Adipose tissue (tissue), 3 donors: Measurements from ENCODE around the gene KLHDC3. TPM values are rescaled to one million over a fixed set of nuclear protein-coding genes. Genes with fewer than 3 reads are reported as not detected.
"Not testable (repeated sequence)": the region's sequence is repeated elsewhere in the genome, so short reads cannot be mapped to it uniquely, and the experiment has no call there.

Source experiments
- H3K27ac ChIP-seq: one replicate; pipeline ENCODE4 v1.5.1; 2013; ENCODE audit warnings: low read depth, low read length
- WGBS, 3 donors: extraction: QIAGEN DNeasy Blood & Tissue Kit; methylation state at CpG; one replicate each; pipeline ENCODE4 v1.1.7; 2013; 5-methylcytosine and 5-hydroxymethylcytosine counted together
- polyA plus RNA-seq, 3 donors: library from polyadenylated mRNA; stranded (reverse); fragments of 200-250 nt; gene quantifications; one replicate each; pipeline ENCODE4 v1.2.3, GENCODE V29; 2013
- donor health status: healthy with polysubstance abuse.
- donor health status: Bipolar disorder and iron deficiency.
- donor health status: healthy.

Gene KLHDC3
- polyA plus RNA-seq, 3 donors: 44.6 to 108 (median 70.5) TPM

GRCh38 chr6:43019152-43019551 lies 5.1 kb downstream of the KLHDC3 start:
- WGBS, 3 donors: 83 to 98% (median 96%) methylated on average over 2 of the region's 2 CpGs
- no peak overlapping the region for H3K27ac ChIP-seq

GRCh38 chr6:43020052-43020705 lies 6.1 kb downstream of the KLHDC3 start:
- H3K27ac ChIP-seq: no peak overlapping the region
- WGBS, 3 donors: 94 to 99% (median 96%) methylated on average over 3 of the region's 3 CpGs

DNA sequence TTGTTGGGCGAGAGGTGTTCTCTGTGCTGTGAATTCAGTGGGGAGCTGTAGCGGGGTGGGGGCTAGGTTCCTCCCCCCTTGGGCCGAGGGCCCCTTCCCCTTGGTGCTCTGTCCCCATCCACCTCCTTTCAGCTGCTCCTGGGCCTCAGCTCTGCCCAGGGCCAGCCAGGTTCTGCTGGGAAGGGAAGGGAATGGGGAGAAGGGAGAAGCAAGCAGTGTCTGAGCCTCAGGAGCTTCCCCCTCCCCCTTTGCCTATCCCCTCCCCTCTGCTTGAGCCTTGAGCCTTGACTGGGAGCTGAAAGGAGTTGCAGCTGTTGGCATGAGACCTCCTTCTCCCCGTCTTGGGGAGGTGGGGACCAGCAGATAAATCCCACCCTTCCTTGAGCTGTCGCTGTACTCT lies 6.8 kb downstream of the KLHDC3 start:
- WGBS, 3 donors: 53 to 57% (median 56%) methylated on average over 5 of the region's 5 CpGs
- H3K27ac ChIP-seq: no peak overlapping the region

DNA sequence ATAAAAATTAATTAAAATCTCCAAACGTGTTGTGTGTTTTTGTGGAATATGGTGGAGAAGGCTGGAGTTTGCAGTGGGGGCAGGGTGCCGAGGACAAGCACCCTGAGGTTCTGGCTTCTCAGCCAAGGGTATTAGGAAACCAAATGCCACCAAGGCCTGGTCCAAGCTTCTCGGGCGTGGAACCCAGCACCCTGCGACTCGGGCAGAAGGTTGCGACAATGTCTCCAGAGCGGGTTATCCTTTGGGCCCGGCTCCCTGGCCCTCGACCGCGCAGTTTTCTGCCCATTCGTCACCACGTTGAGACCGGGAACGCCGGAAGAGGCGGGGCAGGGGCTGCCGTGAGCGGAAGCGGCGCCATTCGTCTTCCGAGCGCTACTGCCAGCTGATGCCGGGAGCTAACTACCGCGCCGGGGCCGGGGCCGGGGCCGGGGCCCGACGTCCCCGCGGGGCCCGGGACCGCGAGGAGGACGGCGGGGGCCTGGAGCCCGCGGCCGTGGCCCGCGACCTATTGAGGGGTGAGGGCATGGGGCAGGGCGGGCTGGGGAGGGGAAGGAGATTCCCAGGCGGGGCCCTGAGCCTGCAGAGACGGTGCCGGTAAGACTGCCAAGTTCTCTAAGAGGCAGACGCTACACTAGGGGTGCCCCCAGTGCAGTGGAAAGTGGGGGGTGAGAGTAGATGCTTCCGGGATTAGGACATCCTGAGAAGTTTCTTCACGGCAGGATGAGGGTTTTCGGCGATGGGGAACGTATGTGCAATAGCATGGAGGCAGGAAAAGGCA lies 7.4 kb downstream of the KLHDC3 start, which contains the start of gene RRP36:
Gene RRP36, plus strand, starts transcription at position 354 of the 778 bp plus-strand sequence. Its CDS starts 32 bp downstream, at position 386.
- 1% methylated on average over 54 to 56 of the region's 56 CpGs for WGBS, 3 donors
- H3K27ac ChIP-seq: peak within 1 kb of the TSS; percentile 48

DNA sequence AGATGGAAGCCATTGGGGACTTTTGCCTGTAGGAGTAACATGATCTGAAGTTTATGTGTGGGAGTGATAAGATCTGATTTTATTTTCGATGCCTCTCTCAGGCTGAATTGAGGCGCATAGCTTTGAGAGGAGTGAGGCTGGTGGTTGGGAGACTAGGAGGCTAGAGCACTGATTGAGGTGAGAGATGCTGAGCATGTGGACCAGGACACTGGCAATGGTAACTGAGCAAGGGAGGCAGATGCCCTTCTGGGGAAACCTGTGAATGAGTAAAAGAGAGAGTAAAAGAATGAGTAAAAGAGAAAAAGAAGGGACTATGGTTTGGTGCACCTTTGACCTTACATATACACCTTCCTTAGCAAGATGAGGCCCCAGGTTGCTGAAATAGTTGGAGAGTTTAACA lies 10.4 kb downstream of the KLHDC3 start:
- no peak overlapping the region for H3K27ac ChIP-seq
- 79 to 87% (median 86%) methylated on average over 2 of the region's 2 CpGs for WGBS, 3 donors

- WGBS, 3 donors: 89 to 95% (median 91%) methylated on average over 5 of the region's 5 CpGs
- H3K27ac ChIP-seq: no peak overlapping the region
Observed at GRCh38 chr6:43026365-43026764, 12.3 kb downstream of the KLHDC3 start.

- no peak overlapping the region for H3K27ac ChIP-seq
- 85 to 90% (median 85%) methylated on average over 9 of the region's 9 CpGs for WGBS, 3 donors
Observed at GRCh38 chr6:43029120-43029519, 15.1 kb downstream of the KLHDC3 start.

- H3K27ac ChIP-seq: no peak overlapping the region
- 94 to 96% (median 94%) methylated on average over 4 of the region's 4 CpGs for WGBS, 3 donors
Observed at GRCh38 chr6:43032326-43032725, 18.3 kb downstream of the KLHDC3 start.

DNA sequence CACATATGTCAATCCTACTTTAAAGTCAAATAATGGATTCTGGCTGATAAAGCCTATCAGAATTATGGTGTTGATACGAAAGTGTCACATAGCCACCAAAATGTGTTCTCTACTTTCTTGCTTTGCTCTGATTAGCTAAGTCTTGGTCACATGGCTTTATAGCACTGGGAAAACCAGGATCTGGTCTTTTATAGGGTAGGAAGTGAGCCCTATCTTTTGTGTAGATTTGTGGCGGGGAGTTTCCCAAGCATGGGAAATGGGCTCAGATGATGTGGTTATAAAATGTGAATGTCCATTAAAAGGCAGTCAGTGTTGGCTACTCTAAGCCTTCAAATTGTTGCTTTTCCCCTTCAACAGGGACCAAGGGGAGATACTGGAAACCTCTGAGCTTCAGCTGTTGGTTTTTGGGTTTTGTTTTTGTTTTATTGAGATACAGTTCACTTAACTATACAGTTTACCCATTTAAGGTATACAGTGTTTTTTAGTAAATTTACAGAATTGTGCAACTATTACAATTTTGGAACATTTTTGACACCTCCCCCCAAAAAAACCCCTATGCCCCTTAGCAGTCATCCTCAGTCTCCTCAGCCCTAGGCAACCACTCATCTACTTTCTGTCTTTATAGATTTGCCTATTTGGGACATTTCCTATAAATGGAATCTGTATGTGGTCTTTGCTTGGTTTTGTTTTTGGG lies 19.6 kb downstream of the KLHDC3 start:
- no peak overlapping the region for H3K27ac ChIP-seq
- WGBS, 3 donors: 81 to 86% (median 84%) methylated on average over 2 of the region's 2 CpGs

DNA sequence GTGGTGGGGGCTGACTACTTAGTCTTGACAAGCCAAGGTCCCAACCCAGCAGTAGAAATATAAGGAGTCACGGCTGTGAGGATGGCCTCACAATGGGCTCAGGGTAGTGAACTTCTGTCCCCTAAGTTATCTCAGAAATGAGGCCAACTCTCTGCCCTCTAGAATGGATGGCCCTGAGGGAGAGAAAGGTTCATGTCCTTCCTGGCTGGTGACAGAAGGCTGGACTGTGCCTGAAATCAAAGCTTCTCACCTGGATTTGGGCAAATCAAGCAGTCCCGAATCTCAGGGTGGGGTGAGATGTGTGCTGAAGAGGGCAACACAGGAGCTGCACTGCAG lies 20.1 kb downstream of the KLHDC3 start:
- no peak overlapping the region for H3K27ac ChIP-seq
- WGBS, 3 donors: 85 to 92% (median 87%) methylated on average over 2 of the region's 2 CpGs

- no peak overlapping the region for H3K27ac ChIP-seq
- WGBS, 3 donors: 58 to 74% (median 61%) methylated on average over 4 of the region's 4 CpGs
Observed at GRCh38 chr6:43035495-43036194, 21.6 kb downstream of the KLHDC3 start.

DNA sequence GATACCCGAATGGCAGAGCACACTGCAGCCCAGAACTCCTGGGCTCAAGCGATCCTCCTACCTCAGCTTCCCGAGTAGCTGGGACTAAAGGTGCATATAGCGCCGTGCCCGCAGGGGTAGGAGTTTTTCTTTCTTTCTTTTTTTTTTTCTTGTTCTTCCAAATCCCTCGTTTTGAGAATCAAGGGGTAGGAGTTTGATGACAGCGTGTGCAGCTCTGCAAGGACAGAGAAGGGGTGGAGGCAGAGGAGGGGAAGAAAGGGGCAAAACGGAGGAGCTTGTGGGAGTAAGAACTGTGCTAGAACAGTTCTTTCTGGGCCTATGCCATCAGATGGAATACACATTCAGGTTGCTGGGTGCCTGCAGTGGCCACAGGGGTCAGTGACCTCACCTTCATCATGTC lies 22.7 kb downstream of the KLHDC3 start:
- 91 to 94% (median 93%) methylated on average over 9 of the region's 9 CpGs for WGBS, 3 donors
- H3K27ac ChIP-seq: no peak overlapping the region

- WGBS, 3 donors: 84 to 89% (median 88%) methylated on average over 5 of the region's 5 CpGs
Observed at GRCh38 chr6:43037197-43037596, 23.1 kb downstream of the KLHDC3 start.

DNA sequence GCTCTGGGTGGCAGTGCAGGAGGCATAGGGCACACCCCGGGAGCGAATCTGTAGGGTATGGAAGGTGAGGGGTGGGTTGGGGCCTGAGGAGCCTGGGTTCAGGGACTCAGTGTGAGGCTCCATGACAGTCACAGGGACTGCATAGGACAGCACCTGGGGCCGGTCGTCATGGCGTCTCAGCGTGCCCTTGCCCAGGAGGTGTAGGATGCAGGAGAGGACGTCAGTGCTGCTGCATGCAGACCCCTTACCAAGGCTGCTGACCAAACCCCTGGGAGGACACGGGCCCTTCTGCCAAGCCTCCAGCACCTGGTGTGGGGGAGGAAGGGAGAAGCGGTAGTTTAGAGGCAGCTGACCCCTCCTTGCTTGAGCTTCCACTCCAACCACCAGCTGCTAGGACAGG lies 23.7 kb downstream of the KLHDC3 start:
- 88 to 90% (median 89%) methylated on average over 9 of the region's 9 CpGs for WGBS, 3 donors
- no peak overlapping the region for H3K27ac ChIP-seq

More at GRCh38 chr6:43037197-43037596, 23.1 kb downstream of the KLHDC3 start:
- no peak overlapping the region for H3K27ac ChIP-seq

DNA sequence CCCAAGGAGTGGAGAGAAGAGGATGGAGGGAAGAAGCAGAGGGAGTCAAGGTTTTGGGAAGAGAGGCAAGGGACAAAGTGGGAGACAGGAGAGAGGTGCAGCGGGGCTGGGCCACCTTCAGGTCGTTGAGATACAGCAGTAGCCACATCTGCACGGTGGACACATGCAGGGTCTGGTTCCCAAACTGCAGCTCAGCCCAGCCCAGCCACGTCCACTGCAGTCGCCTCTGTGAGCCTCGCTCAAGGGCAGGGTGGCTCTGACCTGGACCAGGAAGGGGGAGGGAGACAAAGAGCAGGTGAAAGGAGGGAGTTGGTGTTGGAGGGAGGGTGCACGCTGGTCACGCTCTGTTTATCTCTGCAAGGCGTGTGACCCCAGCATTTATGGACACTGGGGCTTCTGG lies 24.7 kb downstream of the KLHDC3 start:
- 85 to 93% (median 87%) methylated on average over 9 of the region's 9 CpGs for WGBS, 3 donors
- no peak overlapping the region for H3K27ac ChIP-seq

DNA sequence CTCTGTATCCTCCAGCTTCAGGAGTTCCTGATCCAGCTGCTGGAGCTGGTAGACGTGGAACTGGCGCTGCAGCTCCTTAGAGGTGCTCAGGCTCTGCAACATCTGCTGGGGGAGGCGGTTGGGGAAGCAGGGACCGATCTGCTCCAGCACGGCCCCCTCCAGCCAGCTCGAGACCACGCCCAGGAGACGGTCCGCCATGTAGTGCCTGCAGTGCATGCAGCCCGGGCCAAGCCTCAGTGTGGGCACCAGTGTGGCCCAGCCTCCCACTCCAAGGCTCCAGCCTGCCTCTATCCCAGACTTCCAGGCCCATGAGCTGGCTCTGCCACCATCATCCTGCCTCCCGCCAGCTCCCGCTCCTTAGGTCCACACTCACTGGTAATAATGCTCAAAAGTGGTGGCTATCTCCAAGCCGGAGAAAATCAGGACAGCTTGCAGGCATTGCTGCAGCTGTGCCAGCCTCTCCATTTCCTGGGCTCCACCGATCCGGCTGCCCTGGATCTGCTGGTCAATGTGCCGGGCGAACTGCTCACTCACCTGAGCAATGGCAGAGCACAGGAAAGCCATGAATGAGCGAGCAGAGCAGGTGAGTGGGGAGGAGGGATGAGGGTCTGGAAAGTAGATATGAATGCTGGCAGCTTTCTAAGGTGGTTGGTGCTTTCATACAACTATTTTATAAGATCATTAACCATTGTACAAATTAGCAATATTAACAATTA lies 26.7 kb downstream of the KLHDC3 start:
- H3K27ac ChIP-seq: no peak overlapping the region
- WGBS, 3 donors: 94 to 95% (median 94%) methylated on average over 18 of the region's 18 CpGs

DNA sequence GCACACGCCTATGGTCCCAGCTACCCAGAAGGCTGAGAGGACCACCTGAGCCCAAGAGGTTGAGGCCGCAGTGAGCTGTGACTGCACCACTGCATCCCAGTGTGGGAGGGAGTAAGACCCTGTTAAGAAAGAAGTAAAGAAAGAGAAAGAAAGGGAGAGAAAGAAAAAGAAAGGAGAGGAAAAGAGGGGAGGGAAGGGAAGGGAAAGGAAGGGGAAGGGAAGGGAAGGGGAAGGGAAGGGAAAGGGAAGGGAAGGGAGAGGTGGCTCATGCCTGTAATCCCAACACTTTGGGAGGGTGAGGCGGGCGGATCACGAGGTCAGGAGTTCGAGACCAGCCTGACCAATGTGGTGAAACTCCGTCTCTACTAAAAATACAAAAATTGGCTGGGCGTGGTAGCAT lies 27.4 kb downstream of the KLHDC3 start:
- H3K27ac ChIP-seq: not testable (repeated sequence)
- WGBS, 3 donors: 92 to 95% (median 94%) methylated on average over 5 to 8 of the region's 8 CpGs

DNA sequence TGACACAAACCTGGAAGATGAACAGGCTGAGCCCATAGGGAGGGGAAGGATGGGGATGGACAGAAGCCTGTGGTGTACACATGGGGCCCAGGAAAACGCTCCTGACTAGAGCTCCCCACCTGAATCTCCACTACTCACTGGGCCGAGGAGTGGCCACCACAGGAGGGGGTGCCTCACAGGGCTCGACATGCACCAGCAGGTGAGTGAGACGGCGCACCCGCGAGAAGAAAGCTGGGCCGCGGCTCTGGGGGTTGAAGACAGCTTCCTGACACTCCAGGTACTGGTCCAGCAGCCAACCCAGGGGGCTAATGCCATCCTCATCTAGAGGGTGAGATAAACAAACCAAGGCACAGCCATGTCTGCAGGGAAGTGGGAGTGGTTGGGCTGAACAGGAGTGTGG lies 29.3 kb downstream of the KLHDC3 start:
- WGBS, 3 donors: 92 to 94% (median 94%) methylated on average over 9 of the region's 9 CpGs

More for the DNA sequence above, 29.3 kb downstream of the KLHDC3 start:
- H3K27ac ChIP-seq: no peak overlapping the region
